Activated T-helper 1 cell treated with anti-CD3 and anti-CD28 coated beads, Interleukin-2, amount 50 U/mL, for 16 hours (primary cell): ENCODE results near the gene MTUS2.
A peak's percentile ranks its signal among the peaks of the same experiment; 100 is the strongest.

Experiments used
- DNase-seq, 2 donors: peaks; one replicate each; pipeline ENCODE4 v3.0.0-alpha.2; 2020; ENCODE audit warnings: low read depth in 1 of 2, low spot score in 1 of 2

Gene MTUS2

DNA sequence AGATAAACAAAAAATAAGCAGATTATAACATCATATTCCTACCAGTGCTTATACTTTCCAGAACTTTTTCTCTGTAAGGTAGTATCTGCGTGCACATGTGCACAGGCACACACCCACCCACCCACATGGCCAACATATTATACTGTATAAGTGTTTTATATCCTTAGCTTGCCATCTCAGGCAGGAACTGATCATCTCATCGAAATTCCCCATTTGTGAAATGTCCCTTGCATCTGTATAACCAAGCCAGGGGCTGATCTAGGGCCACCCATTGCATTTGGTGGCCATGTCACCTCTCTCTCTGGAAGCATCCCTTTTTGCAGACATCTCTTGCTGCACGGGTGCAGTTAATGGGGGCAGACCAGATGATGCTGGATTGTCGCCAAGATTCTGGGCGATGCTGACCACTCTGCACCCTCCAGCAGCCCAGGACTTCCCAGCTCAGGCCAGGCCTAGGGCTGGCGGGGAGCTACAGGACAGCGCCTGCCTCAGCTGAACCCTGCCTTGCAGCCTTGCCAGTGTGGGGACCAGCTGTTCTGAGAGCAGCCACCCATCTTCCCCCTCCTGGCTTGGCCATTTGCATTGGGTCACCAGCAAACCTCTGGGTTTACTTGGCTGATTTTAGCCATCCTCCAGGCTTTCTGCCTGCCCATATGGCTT lies 679.5 kb downstream of the MTUS2 start:
- DNase-seq = no peak

DNA sequence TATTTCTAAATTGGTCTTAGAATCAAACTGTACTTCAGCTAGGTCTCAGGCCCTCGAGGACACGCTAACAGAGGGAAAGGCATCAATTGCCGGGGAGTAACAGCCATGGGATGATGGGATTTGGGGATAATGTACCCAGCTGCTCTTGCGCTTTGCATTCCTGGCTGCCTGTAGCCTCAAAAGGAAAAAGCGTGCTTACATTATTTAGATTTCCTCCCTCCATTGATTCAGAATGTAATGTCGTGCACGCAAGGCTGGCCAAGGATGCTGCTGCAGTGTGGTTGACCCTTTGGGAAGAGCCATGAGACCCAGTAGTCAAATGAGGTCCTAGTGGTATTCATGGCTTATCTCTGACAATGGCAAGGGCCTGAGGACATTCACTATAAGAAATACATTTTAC lies 680.2 kb downstream of the MTUS2 start:
- no peak for DNase-seq

GRCh38 chr13:29501674-29502073 lies 681.5 kb downstream of the MTUS2 start:
- DNase-seq = no peak

GRCh38 chr13:29502391-29503008 lies 682.4 kb downstream of the MTUS2 start:
- DNase-seq = no peak

DNA sequence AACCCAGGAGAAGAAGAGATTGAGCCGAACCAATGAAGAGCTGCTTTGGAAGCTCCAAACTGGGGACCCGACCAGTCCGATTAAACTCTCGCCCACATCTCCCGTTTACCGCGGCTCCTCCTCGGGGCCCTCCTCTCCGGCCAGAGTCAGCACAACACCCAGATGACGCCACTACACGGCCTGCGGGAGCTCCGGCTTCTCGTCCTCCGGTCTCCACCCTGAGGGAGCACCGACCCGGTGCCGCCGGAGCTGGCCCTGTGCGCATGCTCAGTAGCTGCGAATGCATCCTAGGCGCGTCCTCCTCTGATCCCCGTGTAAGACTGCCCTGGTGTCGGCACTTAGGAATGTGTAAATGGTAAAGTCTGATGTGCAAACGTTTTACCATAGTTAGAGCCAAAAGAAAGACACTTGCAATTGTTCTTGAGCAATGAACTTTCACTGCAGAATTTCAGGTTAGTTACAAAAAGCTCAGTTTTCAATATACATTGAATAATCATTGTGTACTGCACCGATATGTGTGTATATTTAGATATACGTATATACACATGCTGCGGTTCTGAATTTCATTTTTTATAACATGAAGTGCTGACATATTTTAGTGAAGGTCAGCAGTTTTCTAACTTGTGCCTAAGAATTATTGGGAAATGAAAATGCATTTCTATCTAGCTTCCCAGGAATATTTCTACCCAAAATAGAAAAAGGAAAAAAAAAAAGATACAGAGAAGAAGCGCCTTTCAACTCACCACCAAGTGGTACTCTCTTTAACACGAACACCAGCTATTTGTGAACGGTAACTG lies 683.1 kb downstream of the MTUS2 start:
- no peak for DNase-seq

DNA sequence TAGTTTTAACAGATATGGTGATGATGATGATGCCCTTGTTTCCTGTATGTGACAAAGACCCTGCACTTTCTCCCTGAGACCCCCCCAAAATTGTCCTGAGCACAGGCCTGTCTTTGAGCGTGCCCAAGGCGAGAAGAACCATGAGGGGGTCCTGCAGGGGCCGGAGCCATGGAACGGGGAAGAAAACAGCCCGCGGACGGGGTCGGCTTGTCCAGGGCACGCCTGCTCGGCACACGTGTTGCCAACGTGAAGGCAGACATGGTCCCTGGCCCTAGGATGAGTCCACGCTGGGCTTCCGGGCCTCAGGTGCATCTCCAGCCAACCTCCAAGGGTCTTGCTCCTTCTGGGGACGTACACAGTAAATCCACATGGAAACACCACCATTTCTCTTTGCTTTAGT lies 684.6 kb downstream of the MTUS2 start:
- DNase-seq = no peak

GRCh38 chr13:29505511-29505910 lies 685.4 kb downstream of the MTUS2 start:
- DNase-seq = no peak

GRCh38 chr13:29505950-29506349 lies 685.8 kb downstream of the MTUS2 start:
- DNase-seq = no peak

DNA sequence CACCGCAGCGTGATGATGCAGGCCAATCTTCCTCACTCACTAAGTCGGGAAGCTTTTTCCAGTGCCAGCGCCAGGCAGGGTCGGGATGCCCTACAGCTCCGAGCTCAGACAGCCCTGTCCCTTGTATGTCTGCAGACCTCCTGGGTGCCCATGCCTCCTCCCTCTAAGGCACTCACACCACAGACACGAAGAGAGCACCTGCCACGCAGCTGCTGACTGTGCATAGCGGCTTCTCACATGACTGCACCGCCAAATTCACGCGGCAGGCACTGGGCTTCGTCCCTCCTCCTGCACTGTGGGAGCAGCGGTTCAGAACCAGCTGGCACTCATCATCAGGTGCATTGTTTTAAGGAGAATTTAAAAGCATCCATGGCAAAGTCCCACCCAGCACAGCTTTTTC lies 687.2 kb downstream of the MTUS2 start:
- no peak for DNase-seq

GRCh38 chr13:29508130-29508875 lies 688.2 kb downstream of the MTUS2 start:
- peak; percentile 52 to 64 for DNase-seq

DNA sequence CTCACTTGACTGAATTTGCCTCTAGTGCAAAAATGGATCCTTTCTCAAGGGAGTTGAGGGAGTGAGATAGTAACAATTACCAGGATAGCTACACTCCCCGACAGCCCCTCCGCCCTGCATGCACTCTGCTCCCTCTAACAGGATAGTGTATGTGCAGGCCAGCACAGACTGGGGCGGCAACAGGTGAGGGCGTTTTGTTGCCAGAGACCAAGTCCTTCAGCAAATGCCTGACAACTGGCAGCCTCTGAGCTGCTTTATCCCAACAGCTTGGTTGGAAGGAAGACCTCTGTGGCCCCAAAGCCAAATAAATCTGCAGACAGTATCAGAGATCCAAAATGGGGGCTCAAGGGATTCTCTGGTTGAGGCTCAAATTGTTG lies 688.7 kb downstream of the MTUS2 start:
- no peak for DNase-seq

DNA sequence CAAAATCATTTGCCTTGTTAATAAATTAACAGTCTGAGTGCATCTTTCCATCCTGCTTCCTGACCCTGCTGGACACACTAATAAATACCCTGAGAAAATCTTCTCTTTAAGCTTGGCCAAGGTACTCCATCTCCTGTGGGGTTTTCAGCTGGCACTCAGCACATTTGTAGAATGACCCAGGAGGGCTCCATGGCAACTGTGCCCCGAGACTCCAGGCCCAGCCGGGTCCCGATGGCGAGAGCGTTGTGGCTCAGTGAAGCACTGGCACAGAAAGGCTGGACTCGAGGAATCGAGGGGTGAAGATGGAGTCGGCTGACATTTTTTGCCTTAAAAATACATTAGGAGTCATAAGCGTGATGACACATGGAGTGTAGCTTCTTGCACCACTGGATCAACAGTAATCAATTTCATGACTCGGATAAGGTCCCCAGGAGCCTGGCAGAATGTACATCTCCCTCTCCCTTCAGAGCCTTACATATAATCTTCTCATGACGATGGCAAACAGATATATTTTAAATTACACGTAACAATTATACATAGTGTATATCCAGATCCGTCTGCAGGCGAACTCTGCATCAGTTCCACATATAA lies 690.0 kb downstream of the MTUS2 start:
- DNase-seq = no peak

- no peak for DNase-seq
Measured at GRCh38 chr13:29510651-29511084, 690.5 kb downstream of the MTUS2 start.

DNA sequence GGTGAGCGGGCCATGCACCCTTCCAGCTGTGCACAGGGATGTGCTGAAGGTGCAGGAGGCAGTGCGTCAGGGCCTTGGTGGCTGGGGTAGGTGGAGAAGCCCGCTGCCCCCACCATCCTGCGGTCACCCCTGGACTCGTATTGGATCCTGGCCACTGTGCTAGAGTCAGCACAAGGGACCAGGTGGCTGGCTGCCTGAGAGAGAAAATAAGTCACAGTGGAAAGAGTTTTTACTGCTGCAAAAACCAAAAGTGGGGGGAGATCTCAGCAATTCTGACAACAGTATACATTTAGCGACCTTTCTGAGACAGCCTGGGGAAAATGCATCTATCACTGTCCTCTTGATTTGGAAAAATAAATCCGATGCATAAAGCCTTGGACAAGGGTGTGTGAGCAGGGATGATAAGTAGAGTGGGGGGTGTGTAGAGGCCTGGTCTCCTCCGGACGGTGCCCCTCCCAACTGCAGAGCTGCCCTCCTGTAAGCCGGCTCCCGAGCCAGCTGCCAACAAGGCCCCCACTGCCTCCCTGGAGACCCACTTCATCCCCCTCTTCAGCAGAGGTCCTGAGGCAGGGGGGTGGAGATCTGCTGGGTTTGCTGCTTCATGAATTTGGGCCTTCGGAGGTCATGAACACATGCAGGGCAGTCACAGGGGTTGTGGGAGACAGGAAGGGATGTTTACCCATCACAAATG lies 691.1 kb downstream of the MTUS2 start:
- DNase-seq = no peak

- no peak for DNase-seq
Measured at GRCh38 chr13:29511980-29512379, 691.8 kb downstream of the MTUS2 start.

- no peak for DNase-seq
Measured at GRCh38 chr13:29513002-29513980, 693.2 kb downstream of the MTUS2 start.

- no peak for DNase-seq
Measured at GRCh38 chr13:29513981-29514719, 694.0 kb downstream of the MTUS2 start.

- no peak for DNase-seq
Measured at GRCh38 chr13:29514720-29515310, 694.7 kb downstream of the MTUS2 start.
